ENCODE measurements around the gene CTSK. TPM values are rescaled to one million over a fixed set of nuclear protein-coding genes. Genes with fewer than 3 reads are reported as not detected.

The CTSK gene
- total and polyA plus RNA-seq, 2 of the 13 experiments (the other 11 are each of a cell fraction or from before 2014, with no cell fraction given): 1.4 to 6.3 TPM

DNA sequence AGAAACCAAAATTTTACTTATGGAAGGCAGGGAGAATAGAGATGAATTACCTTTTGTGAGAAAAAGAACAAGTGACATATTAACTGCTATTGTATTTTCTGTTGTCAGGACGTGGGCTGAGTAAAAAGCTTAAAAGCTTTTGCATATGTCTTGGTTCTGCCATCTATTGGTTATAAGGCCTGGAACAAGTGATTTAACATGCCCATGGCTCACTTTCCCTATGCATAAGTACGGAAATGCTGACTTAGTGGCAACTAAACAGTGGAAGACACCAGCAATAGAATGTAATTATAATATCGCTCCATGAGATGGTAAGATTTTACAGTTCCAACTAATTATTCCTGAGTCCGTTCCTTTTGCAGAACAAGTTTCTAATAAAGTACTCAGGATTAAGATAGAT is 35.7 kb downstream of the CTSK start:
- no peaks in the 10 kb centered on the region for H3K36me3 ChIP-seq (replicated peaks in 1 of 2; ENCODE audit: control insufficient read depth in 1 of 2, insufficient read depth in 2 of 2, low read length in 2 of 2)
- no peak overlapping the region for H3K4me2 ChIP-seq (ENCODE audit: low read depth, low read length)
- no TSS peak for BruUV-seq (replicated peaks)
- H3K27me3 ChIP-seq (ENCODE audit: control insufficient read depth in 1 of 2, insufficient read depth in 2 of 2, low read length in 2 of 2): no peaks in the 10 kb centered on the region; a peak in 1 of 5 replicates
- H3K79me2 ChIP-seq (ENCODE audit: insufficient read depth, low read length): no peaks in the 10 kb centered on the region
- no peak overlapping the region for H3K27ac ChIP-seq (ENCODE audit: extremely low read length, insufficient read depth, low read length)
- ChIA-PET CTCF (ENCODE audit: low intra/inter-chr PET ratio, low total read pairs) (no interaction called here), POLR2A (no interaction called here)
- TF ChIP-seq, protein P1, sequence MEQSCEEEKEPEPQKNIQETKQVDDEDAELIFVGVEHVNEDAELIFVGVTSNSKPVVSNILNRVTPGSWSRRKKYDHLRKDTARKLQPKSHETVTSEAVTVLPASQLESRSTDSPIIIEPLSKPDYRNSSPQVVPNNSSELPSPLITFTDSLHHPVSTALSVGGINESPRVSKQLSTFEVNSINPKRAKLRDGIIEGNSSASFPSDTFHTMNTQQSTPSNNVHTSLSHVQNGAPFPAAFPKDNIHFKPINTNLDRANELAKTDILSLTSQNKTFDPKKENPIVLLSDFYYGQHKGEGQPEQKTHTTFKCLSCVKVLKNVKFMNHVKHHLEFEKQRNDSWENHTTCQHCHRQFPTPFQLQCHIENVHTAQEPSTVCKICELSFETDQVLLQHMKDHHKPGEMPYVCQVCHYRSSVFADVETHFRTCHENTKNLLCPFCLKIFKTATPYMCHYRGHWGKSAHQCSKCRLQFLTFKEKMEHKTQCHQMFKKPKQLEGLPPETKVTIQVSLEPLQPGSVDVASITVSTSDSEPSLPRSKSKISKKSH (CRISPR knock-in tag; IDR thresholded peaks at IDR 0.05; ENCODE audit: borderline replicate concordance): no peak
- no peak for TF ChIP-seq ZNF432 (CRISPR knock-in tag; IDR thresholded peaks at IDR 0.05; ENCODE audit: borderline replicate concordance)
- no peak for TF ChIP-seq ZNF24 (IDR thresholded peaks at IDR 0.05)
- no peak for TF ChIP-seq ZNF737 (CRISPR knock-in tag; IDR thresholded peaks at IDR 0.05; ENCODE audit: borderline replicate concordance)
- TF ChIP-seq KDM6A (CRISPR knock-in tag; IDR thresholded peaks at IDR 0.05; ENCODE audit: low read depth): no peak
- no peak for TF ChIP-seq SAFB2 (CRISPR knock-in tag; IDR thresholded peaks at IDR 0.05; ENCODE audit: borderline replicate concordance, low read depth)
- TF ChIP-seq FOXM1 (CRISPR knock-in tag; IDR thresholded peaks at IDR 0.05): no peak
- TF ChIP-seq ZNF720 (CRISPR knock-in tag; IDR thresholded peaks at IDR 0.05): no peak
- no peak for TF ChIP-seq ZNF891 (CRISPR knock-in tag; IDR thresholded peaks at IDR 0.05)
- no peak for TF ChIP-seq ZFP1 (CRISPR knock-in tag; IDR thresholded peaks at IDR 0.05)
- no peak for TF ChIP-seq SIX1 (CRISPR knock-in tag; IDR thresholded peaks at IDR 0.05; ENCODE audit: borderline replicate concordance)
- TF ChIP-seq ZNF260 (CRISPR knock-in tag; IDR thresholded peaks at IDR 0.05; ENCODE audit: borderline replicate concordance, low read depth): no peak
- TF ChIP-seq ZNF30 (CRISPR knock-in tag; IDR thresholded peaks at IDR 0.05): no peak
- TF ChIP-seq PPARG (CRISPR knock-in tag; conservative IDR thresholded peaks at IDR 0.05): no peak
- H3K9me3 ChIP-seq (ENCODE audit: low read length): no peaks in the 10 kb centered on the region
- H3K9ac ChIP-seq (ENCODE audit: insufficient read depth, low read depth, low read length): no peak overlapping the region
- peaks cover 13% of the 10 kb centered on the region; the same call in 1 of the 2 replicates for H3K4me1 ChIP-seq (ENCODE audit: insufficient read depth, low read length)
- H4K20me1 ChIP-seq (ENCODE audit: insufficient read depth, low read length): no peaks in the 10 kb centered on the region
- in situ Hi-C loops (cut with HindIII; ENCODE audit: extremely low pct_ligation_motif_present, low pct_unique_long_range_greater_than_20kb) (no loop called here), intact Hi-C loops (cut with micrococcal nuclease; ENCODE audit: unreplicated experiment) (no loop called here)
- WGBS (ENCODE audit: low lambda C conversion rate): 59% methylated on average over 4 of the region's 4 CpGs
- no peak overlapping the region for H3K4me3 ChIP-seq (replicated peaks in 1 of 3; ENCODE audit: insufficient read depth in 1 of 3, low read depth in 2 of 3, low read length in 3 of 3)
- no peak for ATAC-seq
- no peak overlapping the region for H2AFZ ChIP-seq (ENCODE audit: low read length)
- DNase-seq (ENCODE audit: low spot score): no peak
- FAIRE-seq: no peak

Measured in HepG2 (cell line).